Tibial nerve (tissue), 4 donors: ENCODE results near the gene TMBIM6. TPM values are rescaled to one million over a fixed set of nuclear protein-coding genes. Genes with fewer than 3 reads are reported as not detected.

Experiments
- DNase-seq, 2 donors: peaks; one replicate each; pipeline ENCODE4 v3.0.0-alpha.2; 2019; ENCODE audit warnings: low spot score in 2 of 2
- H3K27ac ChIP-seq, 4 donors: fragments of 200-600 bp; sonication (generic) in 3 of 4; one replicate each; pipeline ENCODE4 v1.5.1; 2017 to 2019; ENCODE audit warnings: mild to moderate bottlenecking in 1 of 4
- H3K27me3 ChIP-seq, 2 donors: fragments of 200-600 bp; sonication (generic) in 1 of 2; one replicate each; pipeline versions ENCODE4 v1.5.1 to v1.6.0; 2017 to 2019
- H3K36me3 ChIP-seq, 3 donors: fragments of 200-600 bp; sonication (generic); one replicate each; pipeline ENCODE4 v1.5.1; 2018 to 2019
- H3K4me1 ChIP-seq, 4 donors: fragments of 200-600 bp; sonication (generic) in 3 of 4; one replicate each; pipeline ENCODE4 v1.5.1; 2017 to 2019
- H3K4me3 ChIP-seq, 4 donors: fragments of 200-600 bp; sonication (generic) in 3 of 4; one replicate each; pipeline ENCODE4 v1.5.1; 2017 to 2019; ENCODE audit warnings: mild to moderate bottlenecking in 1 of 4, moderate library complexity in 1 of 4
- H3K9me3 ChIP-seq, 4 donors: fragments of 200-600 bp; sonication (generic) in 3 of 4; one replicate each; pipeline ENCODE4 v1.5.1; 2017 to 2019
- EP300 ChIP-seq, 2 donors: sonication (generic); formaldehyde crosslinking; IDR thresholded peaks; one replicate each; pipeline ENCODE4 v1.6.1; 2017; ENCODE audit warnings: antibody characterized with exemption in 2 of 2, mild to moderate bottlenecking in 1 of 2
- POLR2A ChIP-seq, 2 donors: fragments of 450-650 bp; IDR thresholded peaks; one replicate each; pipeline ENCODE4 v1.6.1; 2017; ENCODE audit warnings: antibody characterized with exemption in 2 of 2, mild to moderate bottlenecking in 2 of 2, moderate library complexity in 2 of 2
- WGBS, 2 donors: methylation state at CpG; one replicate each; pipeline ENCODE4 v1.1.5; 2018; 5-methylcytosine and 5-hydroxymethylcytosine counted together
- small RNA-seq: library from RNA; depleted of rRNA; stranded (forward); fragments of <200 nt; gene quantifications from one replicate; pipeline ENCODE3, GENCODE V24; 2016
- total RNA-seq, 4 donors: library from RNA; depleted of rRNA; stranded (reverse); fragments of >200 nt; gene quantifications; one replicate each; pipeline ENCODE4 v1.1.0, GENCODE V29; 2016
- TF ChIP-seq, protein P1 (sequence below), 5 experiments: fragments of 200-600 bp in 3 of 5; fragments of 450-650 bp in 2 of 5; sonication (generic) in 3 of 5; IDR thresholded peaks; one replicate each; pipeline ENCODE4 v1.5.1; 2016 to 2019; ENCODE audit warnings: antibody characterized with exemption in 5 of 5, mild to moderate bottlenecking in 3 of 5, moderate library complexity in 2 of 5

Gene TMBIM6
- total RNA-seq, 4 donors from 2014 or later = 284 to 404 (median 325) TPM

DNA sequence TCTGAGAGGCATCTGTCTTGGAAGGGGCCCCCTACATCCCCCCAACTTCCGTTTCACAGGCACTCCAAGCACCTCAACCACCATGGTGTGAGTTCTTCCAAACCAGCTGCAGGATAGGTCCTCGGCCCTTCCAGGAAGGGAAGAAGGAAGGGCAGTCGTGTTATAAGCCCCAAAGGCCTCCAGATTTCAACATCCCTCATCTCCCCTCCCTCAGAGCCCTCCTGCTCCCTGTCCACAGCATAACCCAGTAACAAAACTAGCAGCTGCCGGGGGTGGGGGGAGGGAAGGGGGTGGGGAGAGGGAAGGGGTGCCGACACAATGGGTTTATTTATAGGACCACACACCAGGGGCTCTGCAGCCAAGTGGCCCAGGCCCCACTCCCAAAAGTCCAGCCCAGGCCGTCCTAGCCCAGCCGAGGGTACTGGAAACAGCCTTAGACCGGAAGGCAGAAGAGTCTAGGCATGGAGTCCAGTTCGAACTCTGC lies 68.6 kb downstream of the TMBIM6 start:
- H3K27ac ChIP-seq = peak overlapping the region; percentile 79 to 96 (median 88)
- 11 to 16% methylated on average over 7 to 9 of the region's 9 CpGs for WGBS, 2 donors
- H3K36me3 ChIP-seq = peaks cover 0 to 15% (median 0%) of the 10 kb centered on the region in 3 donors
- no peak for TF ChIP-seq EP300 (IDR thresholded peaks at IDR 0.05)
- TF ChIP-seq POLR2A (IDR thresholded peaks at IDR 0.05) = no peak
- TF ChIP-seq, protein P1, sequence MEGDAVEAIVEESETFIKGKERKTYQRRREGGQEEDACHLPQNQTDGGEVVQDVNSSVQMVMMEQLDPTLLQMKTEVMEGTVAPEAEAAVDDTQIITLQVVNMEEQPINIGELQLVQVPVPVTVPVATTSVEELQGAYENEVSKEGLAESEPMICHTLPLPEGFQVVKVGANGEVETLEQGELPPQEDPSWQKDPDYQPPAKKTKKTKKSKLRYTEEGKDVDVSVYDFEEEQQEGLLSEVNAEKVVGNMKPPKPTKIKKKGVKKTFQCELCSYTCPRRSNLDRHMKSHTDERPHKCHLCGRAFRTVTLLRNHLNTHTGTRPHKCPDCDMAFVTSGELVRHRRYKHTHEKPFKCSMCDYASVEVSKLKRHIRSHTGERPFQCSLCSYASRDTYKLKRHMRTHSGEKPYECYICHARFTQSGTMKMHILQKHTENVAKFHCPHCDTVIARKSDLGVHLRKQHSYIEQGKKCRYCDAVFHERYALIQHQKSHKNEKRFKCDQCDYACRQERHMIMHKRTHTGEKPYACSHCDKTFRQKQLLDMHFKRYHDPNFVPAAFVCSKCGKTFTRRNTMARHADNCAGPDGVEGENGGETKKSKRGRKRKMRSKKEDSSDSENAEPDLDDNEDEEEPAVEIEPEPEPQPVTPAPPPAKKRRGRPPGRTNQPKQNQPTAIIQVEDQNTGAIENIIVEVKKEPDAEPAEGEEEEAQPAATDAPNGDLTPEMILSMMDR (IDR thresholded peaks at IDR 0.05) = no peak
- no peaks in the 10 kb centered on the region for H3K27me3 ChIP-seq
- no peaks in the 10 kb centered on the region for H3K9me3 ChIP-seq
- DNase-seq = no peak
- H3K4me3 ChIP-seq = peak overlapping the region in 1 of 4 donors; percentile 34
- peaks cover 0 to 69% (median 48%) of the 10 kb centered on the region in 4 donors for H3K4me1 ChIP-seq

DNA sequence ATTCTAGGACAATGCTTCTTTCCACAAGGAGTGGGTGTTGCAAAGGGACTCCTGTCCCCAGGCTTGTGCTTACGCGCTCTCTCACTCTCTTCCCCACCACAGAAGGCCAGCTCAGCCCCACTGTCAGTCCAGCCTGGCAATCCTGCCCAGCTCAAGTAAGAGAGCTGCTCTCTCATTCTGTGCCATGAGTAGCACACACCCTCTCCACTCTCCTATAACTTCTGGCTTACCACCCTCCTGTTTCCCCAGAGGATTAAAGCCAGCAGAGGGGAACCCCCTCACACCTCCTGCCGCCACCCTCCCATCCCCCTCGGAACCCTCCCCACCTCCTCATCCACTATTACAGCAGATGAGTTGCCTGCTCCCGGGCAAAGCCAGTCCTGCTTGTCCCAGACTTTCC lies 69.8 kb downstream of the TMBIM6 start:
- DNase-seq = no peak
- Histone ChIP-seq H3K36me3 (peaks cover 0 to 13% (median 0%) of the 10 kb centered on the region in 3 donors), H3K4me3 (no peak overlapping the region), H3K9me3 (no peaks in the 10 kb centered on the region), H3K27ac (peak overlapping the region; percentile 79 to 96 (median 88)), H3K4me1 (peaks cover 0 to 74% (median 48%) of the 10 kb centered on the region in 4 donors), H3K27me3 (no peaks in the 10 kb centered on the region)
- TF ChIP-seq, protein P1 (IDR thresholded peaks at IDR 0.05) = no peak
- TF ChIP-seq POLR2A (IDR thresholded peaks at IDR 0.05) = no peak
- WGBS, 2 donors = 48 to 52% methylated on average over 5 of the region's 5 CpGs

DNA sequence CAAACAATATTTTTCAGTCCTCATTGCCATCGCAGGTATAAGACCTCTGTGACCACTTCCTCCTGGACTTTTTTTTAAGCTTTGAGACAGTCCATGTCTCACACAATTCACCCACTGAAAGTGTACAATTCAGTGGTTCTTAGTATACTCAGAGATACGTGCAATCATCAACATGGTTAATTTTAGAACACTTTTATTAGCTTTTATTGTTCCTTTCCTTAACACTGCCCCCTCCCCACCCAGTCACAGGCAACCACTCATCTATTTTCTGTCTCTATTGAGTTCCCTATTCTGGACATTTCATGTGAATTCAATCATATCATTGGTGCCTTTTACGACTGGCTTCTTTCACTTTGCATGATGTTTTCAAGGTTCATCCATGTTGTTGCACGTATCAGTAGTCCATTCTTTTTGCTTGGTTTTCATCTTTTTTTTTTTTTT lies 70.6 kb downstream of the TMBIM6 start:
- Histone ChIP-seq H3K27ac (peak overlapping the region in 2 of 4 donors; percentile 91 to 96), H3K9me3 (no peaks in the 10 kb centered on the region), H3K4me3 (no peak overlapping the region), H3K36me3 (peaks cover 0 to 10% (median 0%) of the 10 kb centered on the region in 3 donors), H3K4me1 (peaks cover 0 to 65% (median 45%) of the 10 kb centered on the region in 4 donors), H3K27me3 (no peaks in the 10 kb centered on the region)
- TF ChIP-seq POLR2A (IDR thresholded peaks at IDR 0.05) (no peak), EP300 (IDR thresholded peaks at IDR 0.05) (no peak)
- TF ChIP-seq, protein P1 (IDR thresholded peaks at IDR 0.05) = no peak
- DNase-seq = no peak
- WGBS, 2 donors = 66 to 74% methylated on average over 4 of the region's 4 CpGs

DNA sequence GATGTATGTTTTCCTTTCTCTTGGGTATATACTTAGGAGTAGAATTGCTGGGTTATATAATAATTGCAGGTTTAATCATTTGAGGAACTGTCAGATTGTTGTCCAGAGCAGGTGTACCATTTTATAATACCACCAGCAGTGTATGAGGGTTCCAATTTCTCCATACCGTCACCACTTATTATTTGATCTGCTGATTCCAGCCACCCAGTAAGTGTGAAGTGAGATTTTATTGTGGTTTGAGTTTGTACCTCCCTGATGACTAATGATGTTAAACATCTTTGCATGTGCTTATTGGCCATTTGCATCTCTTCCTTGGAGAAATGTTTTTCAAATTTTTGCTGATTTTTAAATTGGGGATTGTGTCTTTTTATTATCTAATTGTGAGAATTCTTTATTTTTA lies 71.8 kb downstream of the TMBIM6 start:
- no peak for DNase-seq
- no peaks in the 10 kb centered on the region for H3K9me3 ChIP-seq
- WGBS, 2 donors = 81 to 87% methylated on average over 1 of the region's 1 CpG
- no peaks in the 10 kb centered on the region for H3K27me3 ChIP-seq
- H3K27ac ChIP-seq = no peak overlapping the region
- peaks cover 0 to 10% (median 0%) of the 10 kb centered on the region in 3 donors for H3K36me3 ChIP-seq
- TF ChIP-seq POLR2A (IDR thresholded peaks at IDR 0.05) = no peak
- TF ChIP-seq, protein P1 (IDR thresholded peaks at IDR 0.05) = no peak
- TF ChIP-seq EP300 (IDR thresholded peaks at IDR 0.05) = no peak
- H3K4me3 ChIP-seq = no peak overlapping the region
- peaks cover 0 to 54% (median 34%) of the 10 kb centered on the region in 4 donors for H3K4me1 ChIP-seq

Small RNA genes within 50 kb of the gene (small RNA-seq; reads per million reads assigned to genes)
- gene AC020612.2 = not detected
- not detected for gene LSM6P2

Other genes starting within 250 kb of the TMBIM6 start
- gene KCNH3, start 202.5 kb upstream of the TMBIM6 start, total RNA-seq = under 1 TPM in 2 of 4 donors, not detected in 2; 0.21 to 0.30 TPM
- gene MCRS1, start 173.4 kb upstream of the TMBIM6 start, total RNA-seq = 10 to 100 TPM; 42.0 to 67.2 (median 64.5) TPM
- gene FAM186B, start 135.9 kb upstream of the TMBIM6 start, total RNA-seq = under 1 TPM in 3 of 4 donors, not detected in 1; 0.42 to 0.98 (median 0.44) TPM
- 10 to 100 TPM; 18.1 to 36.0 (median 21.4) TPM for gene PRPF40B, start 118.0 kb upstream of the TMBIM6 start, total RNA-seq
- gene FMNL3, start 34.2 kb upstream of the TMBIM6 start, total RNA-seq = 10 to 100 TPM; 48.3 to 64.2 (median 58.9) TPM
- gene NCKAP5L, start 86.9 kb downstream of the TMBIM6 start, total RNA-seq = 10 to 100 TPM; 36.1 to 70.2 (median 44.7) TPM
- gene BCDIN3D, start 101.5 kb downstream of the TMBIM6 start, total RNA-seq = 1 to 10 TPM; 1.2 to 4.2 (median 2.5) TPM
- 10 to 100 TPM in 3 of 4 donors, 1 to 10 TPM in 1; 6.9 to 68.6 (median 36.9) TPM for gene FAIM2, start 162.3 kb downstream of the TMBIM6 start, total RNA-seq
- not detected for gene AQP2, start 209.2 kb downstream of the TMBIM6 start, total RNA-seq
- under 1 TPM in 1 of 4 donors, not detected in 3; 0.21 TPM for gene AQP5, start 220.3 kb downstream of the TMBIM6 start, total RNA-seq
- under 1 TPM in 2 of 4 donors, not detected in 2; 0.39 to 0.63 TPM for gene AQP6, start 231.4 kb downstream of the TMBIM6 start, total RNA-seq